OCI-LY1 (cell line): ENCODE measurements around the gene SH2B3.

Source experiments
- H2AFZ ChIP-seq: fragments of 200-600 bp; sonication (generic), shearing (Covaris generic); 2 replicates; pipeline ENCODE4 v1.6.0; 2014; ENCODE audit warnings: antibody characterized with exemption, mild to moderate bottlenecking, low read length
- H3F3A ChIP-seq: fragments of 200-600 bp; sonication (generic), shearing (Covaris generic); 2 replicates; pipeline ENCODE4 v1.6.0; 2014; ENCODE audit warnings: mild to moderate bottlenecking, antibody characterized with exemption, low read length, moderate library complexity; ENCODE audit not compliant: insufficient read depth
- H3K27ac ChIP-seq: fragments of 200-600 bp; sonication (generic); 2 replicates; pipeline ENCODE4 v1.5.1; 2014; ENCODE audit warnings: low read length, mixed run types, mild to moderate bottlenecking, low read depth; ENCODE audit not compliant: poor library complexity, severe bottlenecking
- H3K27me3 ChIP-seq: fragments of 200-600 bp; sonication (generic); 2 replicates; pipeline ENCODE4 v1.6.0; 2014; ENCODE audit warnings: antibody characterized with exemption, mild to moderate bottlenecking, low read length, moderate library complexity; ENCODE audit not compliant: insufficient read depth
- H3K36me3 ChIP-seq: fragments of 200-600 bp; sonication (generic); 2 replicates; pipeline ENCODE4 v1.6.1; 2014; ENCODE audit warnings: mild to moderate bottlenecking, antibody characterized with exemption, low read length, moderate library complexity, mixed read lengths; ENCODE audit not compliant: insufficient read depth
- H3K4me1 ChIP-seq: fragments of 200-600 bp; sonication (generic); 2 replicates; pipeline ENCODE4 v1.5.1; 2014; ENCODE audit warnings: mild to moderate bottlenecking, low read length, moderate library complexity; ENCODE audit not compliant: insufficient read depth, severe bottlenecking
- H3K4me2 ChIP-seq: fragments of 200-600 bp; sonication (generic), shearing (Covaris generic); 2 replicates; pipeline ENCODE4 v1.6.1; 2014; ENCODE audit warnings: low read length
- H3K4me3 ChIP-seq: fragments of 200-600 bp; sonication (generic); 2 replicates; pipeline ENCODE4 v1.5.1; 2014; ENCODE audit warnings: low read length, low read depth, mild to moderate bottlenecking, mixed read lengths; ENCODE audit not compliant: poor library complexity, severe bottlenecking
- H3K79me2 ChIP-seq: fragments of 200-600 bp; shearing (Covaris generic); 2 replicates; pipeline ENCODE4 v1.6.1; 2016; ENCODE audit warnings: mixed run types, low read length, mixed read lengths; ENCODE audit not compliant: insufficient read depth
- H3K9ac ChIP-seq: fragments of 200-600 bp; sonication (generic), shearing (Covaris generic); 2 replicates; pipeline ENCODE4 v1.6.1; 2014; ENCODE audit warnings: mild to moderate bottlenecking, low read length, mixed read lengths
- H3K9me2 ChIP-seq: fragments of 200-600 bp; sonication (generic), shearing (Covaris generic); 2 replicates; pipeline ENCODE4 v1.6.1; 2014; ENCODE audit warnings: low read depth, mild to moderate bottlenecking, low read length, mixed read lengths
- H3K9me3 ChIP-seq: fragments of 200-600 bp; shearing (Covaris generic); 2 replicates; pipeline ENCODE4 v1.6.1; 2014; ENCODE audit warnings: low read length, mixed read lengths
- H4K20me1 ChIP-seq: fragments of 200-600 bp; sonication (generic), shearing (Covaris generic); 2 replicates; pipeline ENCODE4 v1.6.0; 2016; ENCODE audit warnings: mild to moderate bottlenecking, low read length; ENCODE audit not compliant: insufficient read depth
- CTCF ChIP-seq: fragments of 200-600 bp; sonication (generic), shearing (Covaris generic); IDR thresholded peaks from 2 replicates; pipeline ENCODE4 v1.5.1; 2017; ENCODE audit warnings: mild to moderate bottlenecking, antibody characterized with exemption, low read length, moderate library complexity, mixed read lengths
- EZH2 ChIP-seq: fragments of 200-600 bp; sonication (generic), shearing (Covaris generic); IDR thresholded peaks from 2 replicates; pipeline ENCODE4 v1.8.0; 2017; ENCODE audit warnings: borderline replicate concordance, mixed run types, mild to moderate bottlenecking, antibody characterized with exemption, low read length, moderate library complexity, mixed read lengths

The SH2B3 gene

GRCh38 chr12:111439657-111440151 lies 34.0 kb downstream of the SH2B3 start:
- H4K20me1 ChIP-seq, result no peaks in the 10 kb centered on the region
- H3F3A ChIP-seq, result no peaks in the 10 kb centered on the region

GRCh38 chr12:111440152-111440551 lies 34.4 kb downstream of the SH2B3 start:
- H3K36me3 ChIP-seq, result no peaks in the 10 kb centered on the region
- H3K27ac ChIP-seq, result no peak overlapping the region
- no peaks in the 10 kb centered on the region for H3K27me3 ChIP-seq
- no peak overlapping the region for H2AFZ ChIP-seq
- H3K79me2 ChIP-seq, result no peaks in the 10 kb centered on the region
- H3K4me2 ChIP-seq, result no peak overlapping the region
- no peaks in the 10 kb centered on the region for H3F3A ChIP-seq
- TF ChIP-seq EZH2, result no peak
- TF ChIP-seq CTCF, result no peak
- H3K9me3 ChIP-seq, result no peaks in the 10 kb centered on the region
- H3K9ac ChIP-seq, result no peak overlapping the region
- H4K20me1 ChIP-seq, result no peaks in the 10 kb centered on the region
- no peaks in the 10 kb centered on the region for H3K9me2 ChIP-seq
- peaks cover 16% of the 10 kb centered on the region for H3K4me1 ChIP-seq
- H3K4me3 ChIP-seq, result no peak overlapping the region

More at GRCh38 chr12:111439657-111440151, 34.0 kb downstream of the SH2B3 start:
- no peak overlapping the region for H3K27ac ChIP-seq
- H3K4me3 ChIP-seq, result no peak overlapping the region
- TF ChIP-seq EZH2 (no peak), CTCF (no peak)
- H3K4me1 ChIP-seq, result peaks cover 17% of the 10 kb centered on the region
- H3K27me3 ChIP-seq, result no peaks in the 10 kb centered on the region
- H3K9me2 ChIP-seq, result no peaks in the 10 kb centered on the region
- H3K4me2 ChIP-seq, result no peak overlapping the region
- H3K79me2 ChIP-seq, result no peaks in the 10 kb centered on the region
- H3K9me3 ChIP-seq, result no peaks in the 10 kb centered on the region
- H2AFZ ChIP-seq, result no peak overlapping the region
- no peak overlapping the region for H3K9ac ChIP-seq
- H3K36me3 ChIP-seq, result no peaks in the 10 kb centered on the region

GRCh38 chr12:111440631-111441030 lies 34.9 kb downstream of the SH2B3 start:
- no peaks in the 10 kb centered on the region for H3K79me2 ChIP-seq
- no peaks in the 10 kb centered on the region for H3F3A ChIP-seq
- H3K4me3 ChIP-seq, result no peak overlapping the region
- H3K9me3 ChIP-seq, result no peaks in the 10 kb centered on the region
- H3K27me3 ChIP-seq, result no peaks in the 10 kb centered on the region
- no peaks in the 10 kb centered on the region for H3K36me3 ChIP-seq
- TF ChIP-seq CTCF, result no peak
- no peak for TF ChIP-seq EZH2
- no peak overlapping the region for H3K27ac ChIP-seq
- no peaks in the 10 kb centered on the region for H4K20me1 ChIP-seq
- H2AFZ ChIP-seq, result no peak overlapping the region
- no peaks in the 10 kb centered on the region for H3K9me2 ChIP-seq
- H3K4me1 ChIP-seq, result peaks cover 16% of the 10 kb centered on the region
- no peak overlapping the region for H3K9ac ChIP-seq
- no peak overlapping the region for H3K4me2 ChIP-seq
